PC-3 (cell line): ENCODE data around the gene FBN2.

Experiments
- EZH2 ChIP-seq: fragments of 300-600 bp; sonication (generic); IDR thresholded peaks from one replicate; pipeline ENCODE4 v1.6.1; 2017; ENCODE audit warnings: antibody characterized with exemption, mild to moderate bottlenecking, low read length; ENCODE audit not compliant: unreplicated experiment
- TF ChIP-seq, protein P1 (sequence below): fragments of 300-600 bp; sonication (generic); conservative IDR thresholded peaks from 2 replicates; pipeline ENCODE4 v1.5.1; 2017; ENCODE audit warnings: antibody characterized with exemption, low read depth, mild to moderate bottlenecking, low read length

DNA sequence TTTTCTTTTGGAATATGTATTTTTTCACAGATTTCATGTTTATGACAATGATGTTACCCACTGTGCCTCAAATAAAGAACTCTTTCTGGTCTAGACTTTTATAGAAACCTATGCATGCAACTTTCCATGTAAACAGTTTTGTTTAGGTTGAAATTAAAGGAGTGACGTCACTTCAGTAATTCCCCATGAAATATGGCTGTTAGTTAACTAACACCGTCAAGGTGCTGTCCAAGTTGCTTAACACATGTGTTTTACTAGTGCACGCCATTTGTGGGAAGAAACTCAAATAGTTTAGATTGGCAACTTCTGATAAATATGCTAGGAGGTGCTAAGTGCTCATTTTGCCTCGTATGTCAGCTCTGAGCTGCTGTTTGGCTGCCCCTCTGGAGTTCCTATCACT, 102.2 kb downstream of the FBN2 start:
- TF ChIP-seq, protein P1, sequence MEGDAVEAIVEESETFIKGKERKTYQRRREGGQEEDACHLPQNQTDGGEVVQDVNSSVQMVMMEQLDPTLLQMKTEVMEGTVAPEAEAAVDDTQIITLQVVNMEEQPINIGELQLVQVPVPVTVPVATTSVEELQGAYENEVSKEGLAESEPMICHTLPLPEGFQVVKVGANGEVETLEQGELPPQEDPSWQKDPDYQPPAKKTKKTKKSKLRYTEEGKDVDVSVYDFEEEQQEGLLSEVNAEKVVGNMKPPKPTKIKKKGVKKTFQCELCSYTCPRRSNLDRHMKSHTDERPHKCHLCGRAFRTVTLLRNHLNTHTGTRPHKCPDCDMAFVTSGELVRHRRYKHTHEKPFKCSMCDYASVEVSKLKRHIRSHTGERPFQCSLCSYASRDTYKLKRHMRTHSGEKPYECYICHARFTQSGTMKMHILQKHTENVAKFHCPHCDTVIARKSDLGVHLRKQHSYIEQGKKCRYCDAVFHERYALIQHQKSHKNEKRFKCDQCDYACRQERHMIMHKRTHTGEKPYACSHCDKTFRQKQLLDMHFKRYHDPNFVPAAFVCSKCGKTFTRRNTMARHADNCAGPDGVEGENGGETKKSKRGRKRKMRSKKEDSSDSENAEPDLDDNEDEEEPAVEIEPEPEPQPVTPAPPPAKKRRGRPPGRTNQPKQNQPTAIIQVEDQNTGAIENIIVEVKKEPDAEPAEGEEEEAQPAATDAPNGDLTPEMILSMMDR = no peak
- no peak for TF ChIP-seq EZH2
